Gastroesophageal sphincter (tissue), 3 donors: ENCODE measurements around the gene VTI1A.

Experiments
- CTCF ChIP-seq, 4 experiments: fragments of 200-600 bp in 2 of 4; fragments of 450-650 bp in 2 of 4; sonication (generic) in 1 of 4; IDR thresholded peaks; one replicate each; pipeline ENCODE4 v1.5.1; 2017 to 2019; ENCODE audit warnings: antibody characterized with exemption in 4 of 4, mild to moderate bottlenecking in 2 of 4, moderate library complexity in 2 of 4
- POLR2AphosphoS5 ChIP-seq: sonication (generic); formaldehyde crosslinking; IDR thresholded peaks from one replicate; pipeline ENCODE4 v1.6.1; 2017; ENCODE audit warnings: antibody characterized with exemption

- no peak for TF ChIP-seq CTCF (IDR thresholded peaks at IDR 0.05)
- no peak for TF ChIP-seq POLR2AphosphoS5
Measured at GRCh38 chr10:112758961-112759360, 311.9 kb downstream of the VTI1A start.
